ENCODE results near the gene FAM168B. TPM values are rescaled to one million over a fixed set of nuclear protein-coding genes. Genes with fewer than 3 reads are reported as not detected.

The FAM168B gene
- total and polyA plus RNA-seq, 2 of the 13 experiments (the other 11 are each of a cell fraction or from before 2014, with no cell fraction given) = 64.5 to 113 TPM

DNA sequence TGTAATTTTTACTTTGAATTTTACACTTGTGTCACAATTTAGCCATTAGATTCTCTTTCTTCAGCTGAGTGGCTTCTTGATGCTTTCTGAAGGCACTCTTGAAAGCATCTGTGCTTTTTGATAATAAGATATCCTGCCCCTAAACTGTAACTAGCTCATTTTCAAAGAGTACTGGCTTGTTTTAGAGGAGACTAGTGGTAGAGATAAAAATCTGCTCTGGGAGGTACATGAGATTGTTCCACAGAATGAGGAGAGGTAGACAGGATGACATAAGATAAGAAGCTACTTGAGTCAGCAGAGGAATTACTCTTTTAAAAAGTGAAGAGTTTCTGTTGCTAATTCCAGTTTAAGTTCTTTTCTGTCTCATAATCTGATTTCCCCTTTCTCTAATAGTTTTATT is 22.5 kb upstream of the FAM168B start:
- Histone ChIP-seq H3K27me3 (ENCODE audit: control insufficient read depth in 1 of 2, insufficient read depth in 2 of 2, low read length in 2 of 2) (no peaks in the 10 kb centered on the region), H3K27ac (ENCODE audit: extremely low read length, insufficient read depth, low read length) (no peak overlapping the region), H3K4me2 (ENCODE audit: low read depth, low read length) (no peak overlapping the region), H3K4me3 (replicated peaks in 1 of 3; ENCODE audit: insufficient read depth in 1 of 3, low read depth in 2 of 3, low read length in 3 of 3) (no peak overlapping the region), H3K36me3 (replicated peaks in 1 of 2; ENCODE audit: control insufficient read depth in 1 of 2, insufficient read depth in 2 of 2, low read length in 2 of 2) (peaks cover 3 to 21% of the 10 kb centered on the region in 2 experiments; a peak in 4 of 5 replicates), H2AFZ (ENCODE audit: low read length) (no peak overlapping the region), H3K9ac (ENCODE audit: insufficient read depth, low read depth, low read length) (no peak overlapping the region), H3K4me1 (ENCODE audit: insufficient read depth, low read length) (peaks cover 48% of the 10 kb centered on the region), H4K20me1 (ENCODE audit: insufficient read depth, low read length) (peaks cover 56% of the 10 kb centered on the region), H3K9me3 (ENCODE audit: low read length) (no peaks in the 10 kb centered on the region), H3K79me2 (ENCODE audit: insufficient read depth, low read length) (peaks cover 95% of the 10 kb centered on the region)
- in situ Hi-C loops (cut with HindIII; ENCODE audit: extremely low pct_ligation_motif_present, low pct_unique_long_range_greater_than_20kb) = no loop called here
- CTCF ChIA-PET (ENCODE audit: low intra/inter-chr PET ratio, low total read pairs) = no interaction called here
- POLR2A ChIA-PET = no interaction called here
- intact Hi-C loops (cut with micrococcal nuclease; ENCODE audit: unreplicated experiment) = no loop called here
- ATAC-seq (no peak), FAIRE-seq (no peak), DNase-seq (ENCODE audit: low spot score) (no peak)
- TF ChIP-seq ZNF543 (CRISPR knock-in tag; IDR thresholded peaks at IDR 0.05) = no peak
- no peak for TF ChIP-seq ISX (CRISPR knock-in tag; conservative IDR thresholded peaks at IDR 0.05)
- TF ChIP-seq, protein P1, sequence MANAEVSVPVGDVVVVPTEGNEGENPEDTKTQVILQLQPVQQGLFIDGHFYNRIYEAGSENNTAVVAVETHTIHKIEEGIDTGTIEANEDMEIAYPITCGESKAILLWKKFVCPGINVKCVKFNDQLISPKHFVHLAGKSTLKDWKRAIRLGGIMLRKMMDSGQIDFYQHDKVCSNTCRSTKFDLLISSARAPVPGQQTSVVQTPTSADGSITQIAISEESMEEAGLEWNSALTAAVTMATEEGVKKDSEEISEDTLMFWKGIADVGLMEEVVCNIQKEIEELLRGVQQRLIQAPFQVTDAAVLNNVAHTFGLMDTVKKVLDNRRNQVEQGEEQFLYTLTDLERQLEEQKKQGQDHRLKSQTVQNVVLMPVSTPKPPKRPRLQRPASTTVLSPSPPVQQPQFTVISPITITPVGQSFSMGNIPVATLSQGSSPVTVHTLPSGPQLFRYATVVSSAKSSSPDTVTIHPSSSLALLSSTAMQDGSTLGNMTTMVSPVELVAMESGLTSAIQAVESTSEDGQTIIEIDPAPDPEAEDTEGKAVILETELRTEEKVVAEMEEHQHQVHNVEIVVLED (CRISPR knock-in tag; IDR thresholded peaks at IDR 0.05; ENCODE audit: borderline replicate concordance) = no peak
- TF ChIP-seq, protein P2, sequence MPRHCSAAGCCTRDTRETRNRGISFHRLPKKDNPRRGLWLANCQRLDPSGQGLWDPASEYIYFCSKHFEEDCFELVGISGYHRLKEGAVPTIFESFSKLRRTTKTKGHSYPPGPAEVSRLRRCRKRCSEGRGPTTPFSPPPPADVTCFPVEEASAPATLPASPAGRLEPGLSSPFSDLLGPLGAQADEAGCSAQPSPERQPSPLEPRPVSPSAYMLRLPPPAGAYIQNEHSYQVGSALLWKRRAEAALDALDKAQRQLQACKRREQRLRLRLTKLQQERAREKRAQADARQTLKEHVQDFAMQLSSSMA (CRISPR knock-in tag; IDR thresholded peaks at IDR 0.05) = no peak
- TF ChIP-seq, protein P3, sequence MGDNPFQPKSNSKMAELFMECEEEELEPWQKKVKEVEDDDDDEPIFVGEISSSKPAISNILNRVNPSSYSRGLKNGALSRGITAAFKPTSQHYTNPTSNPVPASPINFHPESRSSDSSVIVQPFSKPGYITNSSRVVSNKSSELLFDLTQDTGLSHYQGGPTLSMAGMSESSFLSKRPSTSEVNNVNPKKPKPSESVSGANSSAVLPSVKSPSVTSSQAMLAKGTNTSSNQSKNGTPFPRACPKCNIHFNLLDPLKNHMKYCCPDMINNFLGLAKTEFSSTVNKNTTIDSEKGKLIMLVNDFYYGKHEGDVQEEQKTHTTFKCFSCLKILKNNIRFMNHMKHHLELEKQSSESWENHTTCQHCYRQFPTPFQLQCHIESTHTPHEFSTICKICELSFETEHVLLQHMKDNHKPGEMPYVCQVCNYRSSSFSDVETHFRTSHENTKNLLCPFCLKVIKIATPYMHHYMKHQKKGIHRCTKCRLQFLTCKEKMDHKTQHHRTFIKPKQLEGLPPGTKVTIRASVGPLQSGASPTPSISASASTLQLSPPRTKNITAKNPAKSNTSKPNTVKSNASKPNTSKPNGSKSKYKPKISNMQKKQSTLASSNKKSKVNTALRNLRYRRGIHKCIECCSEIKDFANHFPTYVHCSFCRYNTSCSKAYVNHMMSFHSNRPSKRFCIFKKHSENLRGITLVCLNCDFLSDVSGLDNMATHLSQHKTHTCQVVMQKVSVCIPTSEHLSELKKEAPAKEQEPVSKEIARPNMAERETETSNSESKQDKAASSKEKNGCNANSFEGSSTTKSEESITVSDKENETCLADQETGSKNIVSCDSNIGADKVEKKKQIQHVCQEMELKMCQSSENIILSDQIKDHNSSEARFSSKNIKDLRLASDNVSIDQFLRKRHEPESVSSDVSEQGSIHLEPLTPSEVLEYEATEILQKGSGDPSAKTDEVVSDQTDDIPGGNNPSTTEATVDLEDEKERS (CRISPR knock-in tag; IDR thresholded peaks at IDR 0.05) = no peak
- TF ChIP-seq ZNF678 (CRISPR knock-in tag; IDR thresholded peaks at IDR 0.05) = no peak
- no peak for TF ChIP-seq ZNF747 (CRISPR knock-in tag; IDR thresholded peaks at IDR 0.05; ENCODE audit: borderline replicate concordance)
- TF ChIP-seq PCBP2 (optimal IDR thresholded peaks at IDR 0.05; ENCODE audit: low read depth, low read length, poor library complexity, severe bottlenecking) = no peak
- TF ChIP-seq ETV5 (CRISPR knock-in tag; IDR thresholded peaks at IDR 0.05; ENCODE audit: borderline replicate concordance) = no peak
- TF ChIP-seq, protein P4, sequence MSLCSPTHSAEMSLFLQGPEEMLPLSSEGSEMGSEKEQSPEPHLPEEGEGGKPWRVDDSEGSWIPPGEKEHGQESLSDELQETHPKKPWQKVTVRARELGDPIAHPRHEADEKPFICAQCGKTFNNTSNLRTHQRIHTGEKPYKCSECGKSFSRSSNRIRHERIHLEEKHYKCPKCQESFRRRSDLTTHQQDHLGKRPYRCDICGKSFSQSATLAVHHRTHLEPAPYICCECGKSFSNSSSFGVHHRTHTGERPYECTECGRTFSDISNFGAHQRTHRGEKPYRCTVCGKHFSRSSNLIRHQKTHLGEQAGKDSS (CRISPR knock-in tag; IDR thresholded peaks at IDR 0.05; ENCODE audit: borderline replicate concordance, low read depth) = no peak
- TF ChIP-seq RFXANK (CRISPR knock-in tag; IDR thresholded peaks at IDR 0.05) = no peak
- no peak for TF ChIP-seq SNAPC2 (CRISPR knock-in tag; IDR thresholded peaks at IDR 0.05)
- no peak for TF ChIP-seq GATA4 (IDR thresholded peaks at IDR 0.05; ENCODE audit: borderline replicate concordance, low read depth)
- BruUV-seq (replicated peaks) = no TSS peak

All from HepG2 (cell line).